Measurements from ENCODE around the gene ARIH1.
"Not testable (repeated sequence)": the region's sequence is repeated elsewhere in the genome, so short reads cannot be mapped to it uniquely, and the experiment has no call there.

Gene ARIH1

GRCh38 chr15:72588096-72588495 is 114.0 kb downstream of the ARIH1 start:
- in situ Hi-C loops (cut with MboI; ENCODE audit: low pct_unique_long_range_greater_than_20kb, low sequenced_read_pairs), result no loop called here
- no peak for DNase-seq

DNA sequence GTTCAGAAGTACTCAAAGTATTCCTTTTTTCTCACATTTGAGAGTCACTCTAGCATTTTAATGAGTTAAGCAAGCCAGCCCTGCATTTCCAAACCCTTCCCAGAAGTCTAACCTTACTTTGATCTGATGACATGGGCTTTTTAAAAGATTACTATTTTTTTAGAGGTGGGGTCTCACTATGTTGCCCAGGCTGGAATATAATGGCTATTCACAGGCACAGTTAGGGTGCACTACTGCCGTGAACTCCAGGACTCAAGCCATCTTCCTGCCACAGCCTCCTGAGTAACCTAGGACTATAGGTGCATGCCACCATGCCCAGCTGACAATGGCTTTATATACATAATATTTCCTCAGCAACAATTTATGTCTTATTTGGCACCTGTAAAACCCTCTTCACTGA is 116.3 kb downstream of the ARIH1 start:
- DNase-seq, result no peak
- in situ Hi-C loops (cut with MboI; ENCODE audit: low pct_unique_long_range_greater_than_20kb, low sequenced_read_pairs), result no loop called here

DNA sequence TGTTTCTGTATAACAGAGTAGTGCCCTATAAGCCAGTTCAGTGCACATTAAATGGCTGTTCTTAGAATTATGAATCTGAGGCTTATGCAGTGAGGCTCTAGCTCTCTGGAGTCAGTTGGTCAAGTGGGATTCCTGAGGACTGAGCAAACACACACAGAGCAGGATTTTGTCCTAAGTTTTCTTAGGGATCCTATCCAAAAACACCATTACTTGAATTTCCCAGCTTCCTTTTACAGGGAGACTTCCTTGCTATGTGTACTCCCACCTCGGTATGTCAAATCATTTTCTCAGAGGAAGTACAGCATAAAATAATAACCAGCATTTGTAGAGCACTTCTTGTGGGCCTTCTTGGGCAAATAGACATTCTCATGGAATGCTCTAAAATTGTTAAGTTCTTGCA is 117.2 kb downstream of the ARIH1 start:
- no peak for DNase-seq
- in situ Hi-C loops (cut with MboI; ENCODE audit: low pct_unique_long_range_greater_than_20kb, low sequenced_read_pairs), result no loop called here

DNA sequence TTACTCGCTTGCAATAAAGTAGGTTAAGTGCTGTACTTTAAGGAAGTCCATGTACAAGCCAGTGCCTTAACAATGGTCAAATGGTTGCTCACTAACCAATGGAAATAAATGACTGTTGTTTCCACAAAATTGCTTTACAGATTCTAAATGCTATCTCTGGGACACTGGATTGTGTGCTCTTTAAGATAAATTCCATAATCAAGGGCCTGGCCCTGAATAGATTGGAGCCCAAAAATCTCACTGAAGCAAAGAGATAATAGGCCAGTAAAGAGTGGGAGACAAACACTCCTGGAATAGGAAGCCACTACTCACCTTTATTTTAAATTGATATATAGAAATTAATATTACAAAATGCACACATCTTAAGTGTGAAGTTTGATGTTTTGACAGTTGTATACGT is 118.0 kb downstream of the ARIH1 start:
- in situ Hi-C loops (cut with MboI; ENCODE audit: low pct_unique_long_range_greater_than_20kb, low sequenced_read_pairs), result no loop called here
- no peak for DNase-seq

- in situ Hi-C loops (cut with MboI; ENCODE audit: low pct_unique_long_range_greater_than_20kb, low sequenced_read_pairs), result no loop called here
Measured at GRCh38 chr15:72592676-72593075, 118.5 kb downstream of the ARIH1 start.

DNA sequence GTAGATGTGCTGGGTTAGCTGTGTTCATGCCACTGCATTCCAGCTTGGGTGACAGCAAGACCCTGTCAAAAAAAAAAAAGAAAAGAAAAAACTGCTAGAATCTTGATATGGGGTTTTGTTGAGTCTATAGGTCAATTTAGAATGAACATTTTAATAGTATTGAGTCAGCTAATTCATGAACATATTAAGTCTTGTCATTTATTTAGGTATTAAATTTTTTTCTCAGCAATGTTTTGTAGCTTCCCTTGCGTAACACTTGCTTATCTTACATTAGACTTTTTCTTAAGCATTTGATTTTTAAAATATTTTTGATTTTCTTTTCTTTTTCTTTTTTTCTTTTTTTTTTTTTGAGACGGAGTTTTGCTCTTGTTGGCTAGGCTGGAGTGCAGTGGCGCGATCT is 119.7 kb downstream of the ARIH1 start:
- in situ Hi-C loops (cut with MboI; ENCODE audit: low pct_unique_long_range_greater_than_20kb, low sequenced_read_pairs), result no loop called here
- no peak for DNase-seq

More at GRCh38 chr15:72592676-72593075, 118.5 kb downstream of the ARIH1 start:
- no peak for DNase-seq

DNA sequence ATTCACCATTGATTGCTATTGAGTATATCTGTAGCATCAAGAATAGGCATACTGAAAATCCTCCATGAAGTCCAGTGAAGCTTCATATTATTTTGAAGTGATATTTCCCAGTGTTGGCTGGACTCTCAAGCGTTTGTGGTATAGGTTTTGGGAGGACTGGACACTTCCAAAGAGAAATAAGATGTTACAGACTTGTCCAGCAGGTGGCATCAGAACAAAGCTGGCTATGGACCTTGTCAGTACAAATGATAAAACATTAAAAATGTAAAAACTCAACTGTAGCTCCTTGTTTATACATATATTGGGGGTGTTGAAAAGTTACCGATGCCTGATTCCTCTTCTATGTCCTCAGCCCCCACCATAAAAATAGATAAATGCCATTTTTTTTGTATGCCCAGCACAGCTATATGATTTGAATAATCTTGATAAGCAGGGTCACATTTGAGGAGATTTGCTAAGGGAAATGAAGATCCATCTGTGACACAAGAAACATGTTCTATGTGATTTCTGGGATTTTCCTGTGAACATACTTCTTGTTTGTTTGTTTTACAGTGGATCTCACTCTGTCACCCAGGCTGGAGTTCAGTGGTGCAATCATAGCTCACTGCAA is 125.8 kb downstream of the ARIH1 start:
- in situ Hi-C loops (cut with MboI; ENCODE audit: low pct_unique_long_range_greater_than_20kb, low sequenced_read_pairs), result loop anchor here (10.0 kb wide), 1 partner anchor 1455 kb away; no protein-coding TSS in a partner anchor
- DNase-seq, result peak; percentile 73

GRCh38 chr15:72604794-72605193 is 130.7 kb downstream of the ARIH1 start:
- DNase-seq, result no peak
- in situ Hi-C loops (cut with MboI; ENCODE audit: low pct_unique_long_range_greater_than_20kb, low sequenced_read_pairs), result loop anchor here (10.0 kb wide), 1 partner anchor 1450 kb away; no protein-coding TSS in a partner anchor

GRCh38 chr15:72608084-72608483 is 134.0 kb downstream of the ARIH1 start:
- not testable (repeated sequence) for DNase-seq
- in situ Hi-C loops (cut with MboI; ENCODE audit: low pct_unique_long_range_greater_than_20kb, low sequenced_read_pairs), result loop anchor here (10.0 kb wide), 1 partner anchor 1447 kb away; no protein-coding TSS in a partner anchor

DNA sequence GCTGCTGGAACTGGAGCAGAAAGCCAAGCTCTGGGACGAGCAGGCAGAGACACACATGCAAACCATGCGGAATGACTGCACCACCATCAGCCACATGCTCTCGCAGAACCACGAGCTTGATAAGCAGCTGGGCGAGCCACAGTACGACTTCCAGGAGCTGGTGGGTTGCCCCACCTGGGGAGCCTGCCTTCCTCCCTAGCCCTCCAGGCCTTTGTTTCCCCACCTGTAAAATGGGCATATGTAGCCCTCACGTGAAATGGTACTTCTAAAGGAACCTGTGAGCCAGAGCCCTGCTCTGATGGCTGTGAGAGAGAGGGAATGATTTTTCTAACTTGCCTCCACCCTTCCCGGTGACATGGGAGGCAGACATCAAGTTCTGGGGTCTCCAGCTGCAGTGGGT is 135.7 kb downstream of the ARIH1 start:
- in situ Hi-C loops (cut with MboI; ENCODE audit: low pct_unique_long_range_greater_than_20kb, low sequenced_read_pairs), result loop anchor here (10.0 kb wide), 1 partner anchor 1445 kb away; no protein-coding TSS in a partner anchor

DNA sequence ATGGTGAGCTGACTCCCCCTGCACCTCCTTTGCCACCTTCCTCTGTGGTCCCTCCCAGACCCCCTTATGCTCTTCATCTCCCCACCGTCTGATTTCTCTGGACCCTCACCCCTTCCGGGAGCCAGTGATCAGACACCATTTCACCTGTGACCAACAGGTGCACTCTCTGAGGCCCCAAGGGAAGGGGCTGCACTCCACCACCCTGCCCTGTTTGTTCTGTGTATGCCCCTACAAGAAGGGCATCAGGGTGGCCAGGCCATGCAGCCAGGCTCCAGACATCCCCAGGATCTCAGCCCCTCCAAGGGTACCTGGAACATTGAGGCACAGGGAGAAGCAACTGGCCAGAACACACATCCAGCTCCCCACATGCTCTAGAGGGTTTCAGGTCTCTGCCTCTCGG is 138.2 kb downstream of the ARIH1 start:
- DNase-seq; in situ Hi-C loops (cut with MboI; ENCODE audit: low pct_unique_long_range_greater_than_20kb, low sequenced_read_pairs): not testable (repeated sequence)

More for the DNA sequence above, 135.7 kb downstream of the ARIH1 start:
- DNase-seq, result no peak

- no peak for DNase-seq
Measured at GRCh38 chr15:72614810-72615532, 140.8 kb downstream of the ARIH1 start.

GRCh38 chr15:72615533-72616233 is 141.6 kb downstream of the ARIH1 start:
- in situ Hi-C loops (cut with MboI; ENCODE audit: low pct_unique_long_range_greater_than_20kb, low sequenced_read_pairs), result not testable (repeated sequence)

More at GRCh38 chr15:72614810-72615532, 140.8 kb downstream of the ARIH1 start:
- in situ Hi-C loops (cut with MboI; ENCODE audit: low pct_unique_long_range_greater_than_20kb, low sequenced_read_pairs), result no loop called here

GRCh38 chr15:72616491-72617210 is 142.5 kb downstream of the ARIH1 start:
- in situ Hi-C loops (cut with MboI; ENCODE audit: low pct_unique_long_range_greater_than_20kb, low sequenced_read_pairs), result no loop called here
- no peak for DNase-seq

More at GRCh38 chr15:72615533-72616233, 141.6 kb downstream of the ARIH1 start:
- DNase-seq, result not testable (repeated sequence)

- in situ Hi-C loops (cut with MboI; ENCODE audit: low pct_unique_long_range_greater_than_20kb, low sequenced_read_pairs); DNase-seq: not testable (repeated sequence)
Measured at GRCh38 chr15:72623854-72624253, 149.7 kb downstream of the ARIH1 start.

- DNase-seq; in situ Hi-C loops (cut with MboI; ENCODE audit: low pct_unique_long_range_greater_than_20kb, low sequenced_read_pairs): not testable (repeated sequence)
Measured at GRCh38 chr15:72626153-72626552, 152.0 kb downstream of the ARIH1 start.

DNA sequence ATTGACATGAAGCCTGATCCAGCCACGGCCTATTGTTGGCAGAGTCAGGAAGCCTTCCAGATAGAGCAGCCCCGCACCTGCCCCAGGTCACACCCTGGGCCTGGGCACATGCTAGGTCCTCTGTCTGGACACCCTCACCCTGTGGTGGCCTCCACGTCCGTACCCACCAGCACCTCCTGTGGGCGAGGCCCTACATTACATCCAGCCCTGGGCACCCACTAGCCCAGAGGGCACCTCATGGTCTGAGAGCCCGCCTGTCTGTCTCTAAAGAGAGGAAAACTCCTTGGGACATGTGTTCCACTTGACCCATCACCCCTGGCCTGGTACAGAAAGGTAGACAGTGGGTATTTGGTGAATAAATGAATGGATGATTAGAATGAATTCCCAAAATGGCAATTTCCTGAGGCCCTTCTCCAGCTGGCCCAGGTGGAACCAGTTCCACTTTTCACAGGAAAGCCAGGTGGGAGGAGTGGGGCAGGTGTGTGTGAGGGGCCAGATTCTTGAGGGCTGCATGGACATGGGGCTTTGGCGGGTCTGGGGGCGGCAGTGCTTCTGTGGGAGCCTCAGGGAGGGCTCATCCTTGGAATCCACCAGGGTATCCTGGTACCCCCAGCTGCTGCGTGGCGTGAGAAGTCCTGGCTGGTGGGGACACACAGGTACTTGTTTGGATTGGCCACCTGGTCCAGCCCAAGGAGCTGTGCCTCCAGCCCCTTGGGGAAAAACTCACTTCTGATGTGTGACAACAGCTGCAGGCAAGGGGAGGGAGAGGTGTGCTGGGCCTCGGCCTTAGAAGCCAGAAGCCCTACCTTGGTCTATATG is 154.3 kb downstream of the ARIH1 start:
- DNase-seq; in situ Hi-C loops (cut with MboI; ENCODE audit: low pct_unique_long_range_greater_than_20kb, low sequenced_read_pairs): not testable (repeated sequence)

DNA sequence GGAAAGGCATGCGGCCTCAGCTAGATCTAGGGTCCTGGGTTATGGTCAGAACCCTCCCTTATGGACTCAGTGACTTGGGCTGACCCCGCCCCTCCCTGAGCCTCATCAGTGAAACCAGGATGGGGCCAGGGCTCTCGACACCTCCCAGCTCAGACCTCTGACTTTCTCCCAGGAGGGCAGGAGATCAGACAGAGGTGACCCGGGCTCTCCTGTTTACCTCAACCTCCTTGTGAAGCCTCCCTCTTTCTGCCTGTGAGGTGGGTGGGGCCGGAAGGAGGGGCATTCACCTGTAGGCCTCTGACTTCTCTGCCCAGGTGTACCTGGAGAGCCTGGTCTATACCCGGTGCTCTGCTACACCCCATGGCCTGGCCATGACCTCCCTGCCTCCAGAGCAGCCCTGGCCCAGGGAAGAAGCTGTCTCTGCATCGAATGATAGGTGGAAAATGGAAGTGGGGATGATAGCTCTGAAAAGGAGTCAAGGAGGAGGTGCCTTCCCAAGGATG is 155.0 kb downstream of the ARIH1 start:
- in situ Hi-C loops (cut with MboI; ENCODE audit: low pct_unique_long_range_greater_than_20kb, low sequenced_read_pairs), result not testable (repeated sequence)

More for the DNA sequence above, 155.0 kb downstream of the ARIH1 start:
- not testable (repeated sequence) for DNase-seq
